Ishikawa (cell line): Measurements from ENCODE around the gene CFAP157.

Source experiments
- CEBPB ChIP-seq: IDR thresholded peaks from 2 replicates; pipeline ENCODE4 v1.6.1; 2012
- CREB1 ChIP-seq: IDR thresholded peaks from 2 replicates; pipeline ENCODE4 v1.6.1; 2012; ENCODE audit warnings: low read depth
- EGR1 ChIP-seq: IDR thresholded peaks from 2 replicates; pipeline ENCODE4 v1.6.1; 2012
- EP300 ChIP-seq: IDR thresholded peaks from 2 replicates; pipeline ENCODE4 v1.6.1; 2012; ENCODE audit warnings: borderline replicate concordance
- FOXM1 ChIP-seq: IDR thresholded peaks from 2 replicates; pipeline ENCODE4 v1.6.1; 2012; ENCODE audit warnings: low read depth, borderline replicate concordance
- MAX ChIP-seq: IDR thresholded peaks from 2 replicates; pipeline ENCODE4 v1.6.1; 2012
- NFIC ChIP-seq: IDR thresholded peaks from 2 replicates; pipeline ENCODE4 v1.6.1; 2012
- RAD21 ChIP-seq: IDR thresholded peaks from 2 replicates; pipeline ENCODE4 v1.6.1; 2012; ENCODE audit warnings: low read depth
- REST ChIP-seq: IDR thresholded peaks from 2 replicates; pipeline ENCODE4 v1.6.1; 2012; ENCODE audit warnings: low read depth, mild to moderate bottlenecking
- TAF1 ChIP-seq: IDR thresholded peaks from 2 replicates; pipeline ENCODE4 v1.6.1; 2012; ENCODE audit warnings: low read depth, mild to moderate bottlenecking
- TCF12 ChIP-seq: IDR thresholded peaks from 2 replicates; pipeline ENCODE4 v1.6.1; 2012; ENCODE audit warnings: low read depth
- TEAD4 ChIP-seq: IDR thresholded peaks from 2 replicates; pipeline ENCODE4 v1.6.1; 2012
- USF1 ChIP-seq: IDR thresholded peaks from 2 replicates; pipeline ENCODE4 v1.6.1; 2012
- YY1 ChIP-seq: IDR thresholded peaks from 2 replicates; pipeline ENCODE4 v1.6.1; 2012; ENCODE audit warnings: low read depth
- ZBTB7A ChIP-seq: IDR thresholded peaks from 2 replicates; pipeline ENCODE4 v1.6.1; 2012; ENCODE audit warnings: low read depth

CFAP157 gene

GRCh38 chr9:127664324-127664677, 42.5 kb upstream of the CFAP157 start:
- TF ChIP-seq TAF1: no peak
- no peak for TF ChIP-seq EGR1
- no peak for TF ChIP-seq YY1
- TF ChIP-seq EP300: no peak
- no peak for TF ChIP-seq TEAD4
- TF ChIP-seq TCF12: no peak
- no peak for TF ChIP-seq ZBTB7A
- TF ChIP-seq NFIC: no peak
- no peak for TF ChIP-seq RAD21
- no peak for TF ChIP-seq MAX

GRCh38 chr9:127664678-127665507, 41.9 kb upstream of the CFAP157 start:
- TF ChIP-seq TCF12 (no peak), CEBPB (no peak), REST (no peak), EP300 (no peak), RAD21 (no peak), ZBTB7A (no peak), TAF1 (no peak), YY1 (no peak), TEAD4 (no peak), EGR1 (no peak), USF1 (no peak), FOXM1 (no peak)

GRCh38 chr9:127667127-127667844, 39.5 kb upstream of the CFAP157 start:
- TF ChIP-seq CREB1: no peak
- TF ChIP-seq EP300: no peak
- no peak for TF ChIP-seq EGR1
- TF ChIP-seq MAX: no peak
- no peak for TF ChIP-seq ZBTB7A
- no peak for TF ChIP-seq TEAD4
- no peak for TF ChIP-seq TAF1
- TF ChIP-seq RAD21: no peak
- TF ChIP-seq TCF12: no peak
- TF ChIP-seq YY1: no peak
- no peak for TF ChIP-seq NFIC
- no peak for TF ChIP-seq FOXM1
- TF ChIP-seq CEBPB: no peak
- TF ChIP-seq REST: no peak
- no peak for TF ChIP-seq USF1

- TF ChIP-seq RAD21 (no peak), MAX (no peak), TAF1 (no peak), REST (no peak), EGR1 (no peak), TCF12 (no peak), TEAD4 (no peak), ZBTB7A (no peak), FOXM1 (no peak), EP300 (no peak), USF1 (no peak), YY1 (no peak), CREB1 (no peak), CEBPB (no peak)
Observed at GRCh38 chr9:127667906-127668305, 38.9 kb upstream of the CFAP157 start.
